ENCODE results near the gene OR4S2. TPM values are rescaled to one million over a fixed set of nuclear protein-coding genes. Genes with fewer than 3 reads are reported as not detected.

OR4S2 gene
- total RNA-seq (2022) (not detected in 2 replicates), Bru-seq, nascent RNA (not detected), BruChase-seq, experiment 1, labeled RNA remaining after a 6-hour chase (not detected), BruChase-seq, experiment 2, labeled RNA remaining after a 2-hour chase (not detected)
- long read RNA-seq = 0 reads

GRCh38 chr11:55648027-55648426 lies at the start of gene OR4S2:
Gene OR4S2, plus strand, starts transcription at chr11:55648327. Its CDS starts 2,577 bp downstream, at chr11:55650904.
- no peak for TF ChIP-seq CTCF (IDR thresholded peaks at IDR 0.05; ENCODE audit: unreplicated experiment)
- intact Hi-C loops (cut with micrococcal nuclease; ENCODE audit: unreplicated experiment) = no loop called here
- CTCF ChIA-PET = no interaction called here
- H3K9me3 Mint-ChIP-seq (ENCODE audit: low read depth, unreplicated experiment) = peaks cover 3% of the 10 kb centered on the region
- no peak for DNase-seq
- no peak within 1 kb of the TSS for H3K27ac Mint-ChIP-seq (ENCODE audit: unreplicated experiment)
- no TSS peak for BruUV-seq (replicated peaks)
- no peaks in the 10 kb centered on the region for H3K36me3 Mint-ChIP-seq (ENCODE audit: insufficient read depth, unreplicated experiment)
- no peak within 1 kb of the TSS for H3K4me3 Mint-ChIP-seq (ENCODE audit: low read depth, unreplicated experiment)
- no peaks in the 10 kb centered on the region for H3K4me1 Mint-ChIP-seq (ENCODE audit: low read depth, unreplicated experiment)
- H3K27me3 Mint-ChIP-seq (ENCODE audit: unreplicated experiment) = no peaks in the 10 kb centered on the region

- Mint-ChIP-seq H3K27me3 (ENCODE audit: unreplicated experiment) (no peaks in the 10 kb centered on the region), H3K9me3 (ENCODE audit: low read depth, unreplicated experiment) (peaks cover 3% of the 10 kb centered on the region), H3K4me1 (ENCODE audit: low read depth, unreplicated experiment) (no peaks in the 10 kb centered on the region), H3K36me3 (ENCODE audit: insufficient read depth, unreplicated experiment) (no peaks in the 10 kb centered on the region), H3K4me3 (ENCODE audit: low read depth, unreplicated experiment) (no peak within 1 kb of the TSS), H3K27ac (ENCODE audit: unreplicated experiment) (no peak within 1 kb of the TSS)
- DNase-seq = no peak
- TF ChIP-seq CTCF (IDR thresholded peaks at IDR 0.05; ENCODE audit: unreplicated experiment) = no peak
- intact Hi-C loops (cut with micrococcal nuclease; ENCODE audit: unreplicated experiment) = no loop called here
- no TSS peak for BruUV-seq (replicated peaks)
- CTCF ChIA-PET = no interaction called here
Measured at GRCh38 chr11:55607545-55607944, 40.6 kb upstream of the OR4S2 start, which contains the start of gene OR4C11. Gene OR4C11, minus strand, starts transcription at chr11:55607645. Its CDS starts 3,272 bp downstream, at chr11:55604373.

GRCh38 chr11:55624531-55624930 lies 23.6 kb upstream of the OR4S2 start:
- no peak for TF ChIP-seq CTCF (IDR thresholded peaks at IDR 0.05; ENCODE audit: unreplicated experiment)
- Mint-ChIP-seq H3K36me3 (ENCODE audit: insufficient read depth, unreplicated experiment) (no peaks in the 10 kb centered on the region), H3K9me3 (ENCODE audit: low read depth, unreplicated experiment) (peaks cover 18% of the 10 kb centered on the region), H3K4me3 (ENCODE audit: low read depth, unreplicated experiment) (no peak overlapping the region), H3K27me3 (ENCODE audit: unreplicated experiment) (no peaks in the 10 kb centered on the region), H3K27ac (ENCODE audit: unreplicated experiment) (no peak overlapping the region), H3K4me1 (ENCODE audit: low read depth, unreplicated experiment) (no peaks in the 10 kb centered on the region)
- no TSS peak for BruUV-seq (replicated peaks)
- DNase-seq = no peak
- CTCF ChIA-PET = no interaction called here
- intact Hi-C loops (cut with micrococcal nuclease; ENCODE audit: unreplicated experiment) = no loop called here

- intact Hi-C loops (cut with micrococcal nuclease; ENCODE audit: unreplicated experiment) = no loop called here
- Mint-ChIP-seq H3K36me3 (ENCODE audit: insufficient read depth, unreplicated experiment) (no peaks in the 10 kb centered on the region), H3K4me1 (ENCODE audit: low read depth, unreplicated experiment) (no peaks in the 10 kb centered on the region), H3K27me3 (ENCODE audit: unreplicated experiment) (no peaks in the 10 kb centered on the region), H3K9me3 (ENCODE audit: low read depth, unreplicated experiment) (peaks cover 5% of the 10 kb centered on the region), H3K27ac (ENCODE audit: unreplicated experiment) (no peak within 1 kb of the TSS), H3K4me3 (ENCODE audit: low read depth, unreplicated experiment) (no peak within 1 kb of the TSS)
- TF ChIP-seq CTCF (IDR thresholded peaks at IDR 0.05; ENCODE audit: unreplicated experiment) = no peak
- DNase-seq = no peak
- CTCF ChIA-PET = no interaction called here
- BruUV-seq (replicated peaks) = no TSS peak
Measured at GRCh38 chr11:55634813-55635212, 13.3 kb upstream of the OR4S2 start, which contains the start of gene OR4P4. Gene OR4P4, plus strand, starts transcription at chr11:55635113.

Data from Calu3 (cell line).